Type B pancreatic cell (in vitro differentiated cells): Measurements from ENCODE around the gene S100A14. TPM values are rescaled to one million over a fixed set of nuclear protein-coding genes. Genes with fewer than 3 reads are reported as not detected.

Experiments used
- DNase-seq: peaks from one replicate; pipeline ENCODE4 v3.0.0; 2021; ENCODE audit warnings: mixed read lengths; ENCODE audit not compliant: unreplicated experiment; ENCODE audit errors: extremely low spot score
- H3K27ac Mint-ChIP-seq: 2 replicates; pipeline ENCODE4 v1.8.0; 2021; ENCODE audit warnings: mild to moderate bottlenecking, mixed read lengths
- H3K27me3 Mint-ChIP-seq: 2 replicates; pipeline ENCODE4 v1.8.0; 2021; ENCODE audit warnings: mixed read lengths
- H3K36me3 Mint-ChIP-seq: 2 replicates; pipeline ENCODE4 v1.8.0; 2021; ENCODE audit warnings: mixed read lengths
- H3K4me1 Mint-ChIP-seq: one replicate; pipeline ENCODE4 v1.8.0; 2021; ENCODE audit warnings: mixed read lengths; ENCODE audit not compliant: unreplicated experiment
- H3K4me3 Mint-ChIP-seq: 2 replicates; pipeline ENCODE4 v1.8.0; 2021; ENCODE audit warnings: mild to moderate bottlenecking, mixed read lengths
- H3K9me3 Mint-ChIP-seq: 2 replicates; pipeline ENCODE4 v1.8.0; 2021; ENCODE audit warnings: mixed read lengths
- long read RNA-seq: library from polyadenylated mRNA; unstranded; transcript quantifications from one replicate; pipeline ENCODE4 v2.0.0, GENCODE V29; 2020
- total RNA-seq: library from RNA; stranded (reverse); gene quantifications from 2 replicates; pipeline ENCODE4 v1.2.1, GENCODE V29; 2021; ENCODE audit warnings: low replicate concordance
- TF ChIP-seq, protein P1 (sequence below): fragments of 200-600 bp; sonication (generic); conservative IDR thresholded peaks from 2 replicates; pipeline ENCODE4 v1.5.0; 2021; ENCODE audit warnings: antibody characterized with exemption, mild to moderate bottlenecking

S100A14 gene
- total RNA-seq = 139 and 266 TPM in 2 replicates
- long read RNA-seq, transcript S100A14-201 (4 exons, 1,058 nt) = major isoform, 384 of 407 reads
- long read RNA-seq, transcript S100A14-206 (3 exons, 1,025 nt) = minor isoform, 11 of 407 reads
- long read RNA-seq, partial matches to known transcripts = 0 of 407 reads
- long read RNA-seq, other reads (novel, unspliced or antisense) = 9 of 407 reads

DNA sequence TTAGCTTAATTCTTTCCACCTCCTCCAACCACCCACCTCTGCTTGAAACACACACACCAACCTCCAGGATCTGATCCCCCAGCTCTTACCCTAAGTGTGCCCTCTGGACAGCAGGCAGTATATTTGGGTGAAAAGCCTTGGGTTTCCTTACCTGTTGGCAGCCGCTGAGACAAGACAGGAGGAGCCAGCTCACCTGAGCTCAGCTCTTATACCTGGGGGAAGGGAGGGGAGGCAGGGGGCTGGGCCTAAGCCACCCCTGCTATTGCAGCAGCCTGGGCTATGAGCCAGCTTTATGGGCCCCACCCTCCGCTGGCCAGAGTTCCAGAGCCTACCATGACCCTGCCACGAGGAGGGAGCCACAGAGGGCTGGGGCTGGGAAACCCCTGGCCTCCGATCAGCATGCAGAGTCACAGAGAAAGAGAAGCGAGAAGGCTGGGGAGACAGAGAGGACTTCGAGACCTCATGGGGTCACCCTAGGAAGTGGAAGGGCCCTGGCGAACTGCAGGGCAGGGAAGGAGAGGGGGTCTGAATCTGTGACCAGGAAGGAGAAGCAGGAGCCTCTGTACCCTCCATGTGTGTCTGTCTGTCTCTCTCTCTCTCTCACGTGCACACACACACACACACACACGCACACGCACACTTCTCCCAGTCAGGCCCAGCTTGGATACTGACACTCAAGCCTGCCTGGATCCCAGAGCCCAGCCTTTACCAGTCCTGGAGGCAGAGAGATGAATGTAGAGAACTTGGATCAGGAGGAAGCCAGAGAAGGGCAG, at the start of gene S100A14:
TSS of gene S100A14 (minus strand) at position 182 of the 773 bp plus-strand sequence. CDS start 467 bp downstream, outside the sequence.
- Mint-ChIP-seq H3K4me1 (peaks cover 32% of the 10 kb centered on the region), H3K27ac (peak within 1 kb of the TSS; percentile 90), H3K27me3 (no peaks in the 10 kb centered on the region), H3K4me3 (peak within 1 kb of the TSS; percentile 85), H3K36me3 (no peaks in the 10 kb centered on the region), H3K9me3 (no peaks in the 10 kb centered on the region)
- no peak for DNase-seq
- TF ChIP-seq, protein P1, sequence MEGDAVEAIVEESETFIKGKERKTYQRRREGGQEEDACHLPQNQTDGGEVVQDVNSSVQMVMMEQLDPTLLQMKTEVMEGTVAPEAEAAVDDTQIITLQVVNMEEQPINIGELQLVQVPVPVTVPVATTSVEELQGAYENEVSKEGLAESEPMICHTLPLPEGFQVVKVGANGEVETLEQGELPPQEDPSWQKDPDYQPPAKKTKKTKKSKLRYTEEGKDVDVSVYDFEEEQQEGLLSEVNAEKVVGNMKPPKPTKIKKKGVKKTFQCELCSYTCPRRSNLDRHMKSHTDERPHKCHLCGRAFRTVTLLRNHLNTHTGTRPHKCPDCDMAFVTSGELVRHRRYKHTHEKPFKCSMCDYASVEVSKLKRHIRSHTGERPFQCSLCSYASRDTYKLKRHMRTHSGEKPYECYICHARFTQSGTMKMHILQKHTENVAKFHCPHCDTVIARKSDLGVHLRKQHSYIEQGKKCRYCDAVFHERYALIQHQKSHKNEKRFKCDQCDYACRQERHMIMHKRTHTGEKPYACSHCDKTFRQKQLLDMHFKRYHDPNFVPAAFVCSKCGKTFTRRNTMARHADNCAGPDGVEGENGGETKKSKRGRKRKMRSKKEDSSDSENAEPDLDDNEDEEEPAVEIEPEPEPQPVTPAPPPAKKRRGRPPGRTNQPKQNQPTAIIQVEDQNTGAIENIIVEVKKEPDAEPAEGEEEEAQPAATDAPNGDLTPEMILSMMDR = no peak

DNA sequence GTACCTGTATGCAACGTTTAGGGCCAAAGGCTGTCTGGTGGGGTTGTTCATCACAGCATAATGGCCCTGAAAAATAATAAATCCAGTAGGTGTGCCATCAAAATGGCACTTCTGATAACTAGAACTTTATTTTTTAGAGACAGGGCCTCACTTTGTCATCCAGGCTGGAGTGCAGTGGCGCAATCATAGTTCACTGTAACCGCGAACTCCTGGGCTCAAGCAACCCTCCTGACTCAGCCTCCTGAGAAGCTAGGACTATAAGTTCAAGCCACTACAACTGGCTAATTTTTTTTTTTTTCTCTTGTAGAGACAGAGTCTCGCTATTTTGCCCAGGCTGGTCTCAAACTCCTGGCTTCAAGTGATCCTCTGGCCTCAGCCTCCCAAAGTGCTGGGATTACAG, 47.1 kb upstream of the S100A14 start:
- Mint-ChIP-seq H3K4me1 (peaks cover 26% of the 10 kb centered on the region), H3K9me3 (no peaks in the 10 kb centered on the region), H3K27me3 (no peaks in the 10 kb centered on the region), H3K27ac (no peak overlapping the region), H3K36me3 (peaks cover 38% of the 10 kb centered on the region), H3K4me3 (no peak overlapping the region)
- TF ChIP-seq, protein P1 = no peak
- no peak for DNase-seq

DNA sequence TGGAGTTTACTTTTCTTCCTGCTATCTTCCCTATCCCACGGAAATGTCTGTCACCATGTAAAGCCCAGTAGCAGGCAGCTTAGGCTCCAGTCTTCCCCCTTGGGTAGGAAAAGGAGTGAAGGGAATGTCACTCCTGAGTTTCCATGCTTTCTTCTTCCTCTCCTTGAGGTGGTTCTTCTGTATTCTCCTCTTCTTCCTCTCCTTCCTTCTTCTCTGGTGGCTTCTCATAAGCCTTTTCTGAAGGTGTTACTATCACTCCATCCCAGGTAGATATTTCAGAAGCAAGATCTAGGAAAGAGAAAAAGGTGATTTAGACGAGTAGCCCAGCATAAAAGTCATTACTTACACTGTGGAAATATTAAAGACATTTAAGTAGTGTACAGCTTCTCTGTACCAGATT, 46.1 kb upstream of the S100A14 start:
- no peak for DNase-seq
- Mint-ChIP-seq H3K27ac (peak overlapping the region; percentile 38), H3K4me1 (peaks cover 18% of the 10 kb centered on the region), H3K4me3 (no peak overlapping the region), H3K36me3 (peaks cover 28% of the 10 kb centered on the region), H3K27me3 (no peaks in the 10 kb centered on the region), H3K9me3 (no peaks in the 10 kb centered on the region)
- TF ChIP-seq, protein P1 = no peak

DNA sequence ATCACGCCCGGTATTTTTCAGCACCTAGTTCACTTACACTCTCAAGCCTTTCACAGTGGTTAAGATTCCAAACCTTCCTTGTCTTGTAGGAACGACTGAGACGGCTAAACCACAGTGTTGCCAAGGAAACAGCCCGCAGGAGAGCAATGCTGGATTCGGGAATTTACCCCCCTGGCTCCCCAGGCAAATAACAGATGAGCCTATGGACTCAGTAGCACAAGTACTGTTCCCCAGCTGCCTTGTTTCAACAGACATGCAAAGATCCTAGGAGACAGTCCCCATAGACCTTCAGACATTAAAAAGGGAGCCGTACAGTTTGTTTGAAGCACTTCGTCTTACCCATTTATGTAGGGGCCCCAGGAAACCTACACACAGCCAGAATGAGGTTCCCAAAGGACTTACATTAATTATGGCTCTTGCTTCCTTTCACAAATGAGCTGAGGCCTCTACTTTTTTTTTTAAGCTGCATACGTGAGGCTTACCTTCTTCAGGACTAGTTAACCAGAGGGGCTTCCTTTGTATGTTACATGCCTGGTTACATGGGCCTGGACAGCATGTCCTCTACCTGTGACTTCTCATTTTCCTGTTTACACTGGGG, 45.1 kb upstream of the S100A14 start:
- H3K4me1 Mint-ChIP-seq = peaks cover 18% of the 10 kb centered on the region
- H3K27me3 Mint-ChIP-seq = no peaks in the 10 kb centered on the region
- TF ChIP-seq, protein P1 = no peak
- H3K9me3 Mint-ChIP-seq = no peaks in the 10 kb centered on the region
- peaks cover 27% of the 10 kb centered on the region for H3K36me3 Mint-ChIP-seq
- H3K4me3 Mint-ChIP-seq = peak overlapping the region; percentile 74
- H3K27ac Mint-ChIP-seq = peak overlapping the region; percentile 59
- no peak for DNase-seq

DNA sequence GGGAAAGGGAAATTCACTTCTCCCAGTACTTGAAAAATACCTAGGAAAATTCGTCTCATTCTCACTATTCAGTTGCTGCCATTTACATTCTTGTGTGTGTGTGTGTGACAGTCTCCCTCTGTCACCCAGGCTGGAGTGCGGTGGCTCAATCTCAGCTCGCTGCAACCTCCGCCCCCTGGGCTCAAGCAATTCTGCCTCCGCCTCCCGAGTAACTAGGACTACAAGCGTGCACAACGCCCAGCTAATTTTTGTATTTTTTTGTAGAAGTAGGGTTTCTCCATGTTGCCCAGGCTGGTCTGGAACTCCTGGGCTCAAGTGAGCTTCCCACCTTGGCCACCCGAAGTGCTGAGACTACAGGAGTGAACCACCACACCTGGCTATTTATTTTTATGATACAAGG, 43.5 kb upstream of the S100A14 start:
- H3K36me3 Mint-ChIP-seq = peaks cover 16% of the 10 kb centered on the region
- peak overlapping the region; percentile 92 for H3K27ac Mint-ChIP-seq
- TF ChIP-seq, protein P1 = no peak
- H3K4me1 Mint-ChIP-seq = peaks cover 18% of the 10 kb centered on the region
- H3K27me3 Mint-ChIP-seq = no peaks in the 10 kb centered on the region
- no peaks in the 10 kb centered on the region for H3K9me3 Mint-ChIP-seq
- no peak for DNase-seq
- peak overlapping the region; percentile 97 for H3K4me3 Mint-ChIP-seq
